NCI-H1694 (cell line): ENCODE data around the gene CDH24.

Experiments
- DNase-seq: peaks from one replicate; lab custom pipeline; 2025; lab: John Stamatoyannopoulos, UW

CDH24 gene

DNA sequence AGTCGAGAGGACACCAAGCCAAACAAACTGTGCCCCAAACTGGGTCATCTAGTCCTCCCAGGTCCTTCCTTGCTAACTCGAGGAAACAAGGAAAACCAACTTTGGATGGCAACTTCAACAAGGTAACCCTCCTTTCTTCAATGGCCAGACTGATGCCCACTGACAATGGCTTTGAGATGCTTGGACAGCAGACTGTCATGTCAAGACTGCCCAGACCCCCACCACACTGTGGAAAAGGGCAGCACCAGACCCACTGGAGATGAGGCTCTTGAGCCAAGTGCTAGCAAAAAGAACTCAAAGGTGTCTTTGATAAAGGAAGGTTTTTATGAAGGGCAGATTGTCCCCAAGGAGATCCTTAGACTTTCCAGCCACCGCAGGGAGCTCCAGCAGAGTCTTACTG, 9.0 kb upstream of the CDH24 start:
- DNase-seq, result no peak

DNA sequence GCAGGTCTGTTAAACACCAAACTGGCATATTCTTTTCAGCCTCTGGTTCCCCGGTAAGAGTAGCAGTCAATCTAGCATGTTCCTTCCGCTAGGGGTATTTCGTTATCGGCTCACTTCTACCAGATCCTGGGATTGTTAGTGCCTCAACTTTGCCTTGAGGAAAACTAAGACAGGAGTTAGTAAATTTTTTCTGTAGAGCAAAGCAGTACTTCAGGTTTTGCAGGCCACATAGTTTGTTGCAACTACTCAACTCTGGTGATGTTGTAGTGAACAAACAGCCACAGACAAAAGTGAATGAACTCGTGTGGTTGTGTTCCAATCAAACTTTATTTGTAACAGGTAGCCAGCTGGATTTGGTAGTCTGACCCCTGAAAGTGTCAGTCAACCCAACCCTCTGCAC, 6.3 kb upstream of the CDH24 start:
- DNase-seq, result no peak

DNA sequence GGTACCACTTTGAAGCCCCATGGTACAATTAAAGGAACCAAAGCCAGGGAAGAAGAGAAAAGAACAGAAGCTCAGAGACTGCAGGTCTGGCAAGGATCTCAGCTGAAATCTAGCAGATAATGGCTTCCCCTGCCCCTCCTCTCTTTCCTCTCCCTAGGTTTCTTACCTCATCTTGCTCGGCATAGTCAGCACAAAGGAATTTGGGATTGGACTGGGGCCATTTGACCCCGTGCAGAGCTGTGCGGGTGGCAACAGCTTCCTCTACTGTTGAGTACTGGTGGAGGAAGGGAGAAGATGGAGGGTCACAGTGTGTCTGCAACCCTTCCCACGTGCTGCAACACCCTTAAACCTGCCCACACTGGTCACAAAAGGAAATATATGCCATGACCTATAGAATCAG, 4.7 kb upstream of the CDH24 start:
- DNase-seq, result no peak

DNA sequence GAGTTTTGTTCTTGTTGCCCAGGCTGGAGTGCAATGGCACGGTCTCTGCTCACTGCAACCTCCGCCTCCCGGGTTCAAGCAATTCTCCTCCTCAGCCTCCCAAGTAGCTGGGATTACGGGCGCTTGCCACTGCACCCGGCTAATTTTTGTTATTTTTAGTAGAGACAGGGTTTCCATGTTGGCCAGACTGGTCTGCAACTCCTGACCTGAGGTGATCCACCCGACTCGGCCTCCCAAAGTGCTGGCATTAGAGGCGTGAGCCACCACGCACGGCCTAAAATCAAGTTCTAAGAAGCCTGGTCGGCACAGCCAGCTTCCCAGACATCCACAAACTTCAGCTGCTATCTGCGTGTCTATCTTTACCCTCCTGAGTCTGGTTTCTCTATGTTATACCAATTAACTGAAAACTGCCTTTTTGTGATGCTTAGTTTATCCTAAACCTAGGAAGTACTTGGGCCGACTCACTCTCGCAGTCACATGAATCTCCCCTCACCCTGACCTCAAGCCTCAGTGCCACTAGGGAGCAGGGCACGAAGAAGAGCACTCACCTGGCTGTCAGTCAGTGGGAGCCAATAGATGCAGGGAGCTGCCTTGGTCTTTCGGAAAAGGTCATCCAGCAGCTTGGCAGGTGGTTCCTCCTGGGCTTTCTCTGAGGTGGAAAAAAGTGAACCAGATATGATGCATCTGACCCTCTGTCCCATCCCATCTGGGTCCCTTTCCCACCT, 3.4 kb upstream of the CDH24 start:
- DNase-seq, result no peak

DNA sequence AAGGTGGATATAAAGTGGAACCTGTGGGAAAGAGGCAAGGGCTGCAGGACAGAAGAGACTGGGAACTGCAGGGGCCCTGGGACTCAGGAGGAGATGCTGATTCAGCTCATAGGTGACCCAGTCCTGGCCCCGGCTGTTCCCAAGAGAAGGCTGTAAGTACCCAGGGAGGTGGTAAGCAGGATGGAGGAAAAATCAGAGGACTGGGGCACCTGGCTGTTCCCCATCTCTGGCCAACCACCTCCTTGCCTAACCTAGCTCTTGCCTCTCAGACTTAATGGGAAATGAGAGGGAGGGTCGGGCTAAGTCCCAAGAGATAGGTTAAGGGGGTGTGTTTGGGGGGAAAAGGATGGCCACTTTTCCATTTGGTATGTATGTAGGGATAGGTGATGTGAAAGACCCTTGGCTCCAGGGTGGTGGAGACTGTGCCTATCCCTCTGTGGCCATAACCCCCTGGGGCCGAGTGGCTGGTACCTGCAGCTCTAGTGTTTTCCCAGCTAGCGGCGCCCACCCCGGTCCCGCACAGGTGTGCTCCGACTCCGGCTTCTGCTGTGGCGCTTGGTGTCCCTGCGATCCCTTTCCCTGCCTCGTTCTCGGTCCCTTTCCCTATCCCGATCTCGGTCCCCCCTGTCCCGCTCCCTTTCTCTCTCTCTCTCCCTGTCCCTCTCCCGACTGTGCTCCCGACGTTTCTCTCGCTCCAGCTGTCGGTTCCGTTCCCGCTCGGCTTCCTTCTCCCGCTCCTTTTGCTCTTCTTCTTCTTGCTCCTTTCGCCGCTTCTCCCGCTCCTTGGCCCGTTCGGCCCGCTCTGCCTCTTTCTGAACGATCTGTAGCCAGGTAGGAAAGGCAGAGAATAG, 1.6 kb upstream of the CDH24 start:
- no peak for DNase-seq

DNA sequence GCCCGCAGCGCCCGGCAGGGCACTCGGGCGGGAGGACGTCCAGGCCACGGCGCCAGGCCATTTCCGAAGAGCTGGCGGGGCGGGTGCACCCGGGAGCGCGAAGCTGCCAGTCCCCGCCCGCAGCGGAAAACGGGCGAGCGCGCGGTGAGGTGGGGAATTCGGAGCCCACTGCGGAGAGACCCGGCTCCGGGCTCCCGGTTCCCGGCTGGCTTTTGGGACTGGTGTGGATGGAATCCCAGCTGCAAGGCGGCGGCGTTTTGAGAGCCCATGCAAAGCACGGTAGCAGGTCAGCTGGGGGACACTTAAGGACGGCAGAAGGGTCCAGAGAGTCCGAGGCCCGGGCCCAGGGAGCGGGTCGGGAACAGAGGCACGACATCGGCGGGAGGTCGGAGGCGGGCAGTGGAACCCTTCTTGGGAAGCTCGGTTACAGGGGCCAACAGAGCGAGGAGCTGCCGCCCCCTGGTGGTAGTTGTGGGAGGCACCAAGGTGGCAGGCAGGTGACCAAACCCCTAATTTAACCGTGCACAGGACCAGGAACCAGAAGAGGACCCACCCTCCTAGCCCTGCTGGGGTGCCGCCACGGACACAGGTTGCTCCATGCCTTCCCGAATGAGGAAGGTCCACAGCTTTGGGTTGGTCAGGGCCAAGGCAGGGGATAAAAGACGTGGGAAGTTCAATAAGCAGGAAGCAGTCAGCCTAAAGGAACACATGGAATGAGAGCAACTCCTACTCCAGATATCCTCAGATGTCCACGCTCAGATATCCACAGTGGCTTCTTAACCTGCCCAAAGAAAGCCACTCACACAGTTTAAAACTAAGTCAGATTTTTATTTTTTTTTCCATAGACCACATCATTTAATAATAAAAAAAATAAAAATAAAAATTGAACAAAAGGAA, 685 bp upstream of the CDH24 start:
- no peak for DNase-seq

DNA sequence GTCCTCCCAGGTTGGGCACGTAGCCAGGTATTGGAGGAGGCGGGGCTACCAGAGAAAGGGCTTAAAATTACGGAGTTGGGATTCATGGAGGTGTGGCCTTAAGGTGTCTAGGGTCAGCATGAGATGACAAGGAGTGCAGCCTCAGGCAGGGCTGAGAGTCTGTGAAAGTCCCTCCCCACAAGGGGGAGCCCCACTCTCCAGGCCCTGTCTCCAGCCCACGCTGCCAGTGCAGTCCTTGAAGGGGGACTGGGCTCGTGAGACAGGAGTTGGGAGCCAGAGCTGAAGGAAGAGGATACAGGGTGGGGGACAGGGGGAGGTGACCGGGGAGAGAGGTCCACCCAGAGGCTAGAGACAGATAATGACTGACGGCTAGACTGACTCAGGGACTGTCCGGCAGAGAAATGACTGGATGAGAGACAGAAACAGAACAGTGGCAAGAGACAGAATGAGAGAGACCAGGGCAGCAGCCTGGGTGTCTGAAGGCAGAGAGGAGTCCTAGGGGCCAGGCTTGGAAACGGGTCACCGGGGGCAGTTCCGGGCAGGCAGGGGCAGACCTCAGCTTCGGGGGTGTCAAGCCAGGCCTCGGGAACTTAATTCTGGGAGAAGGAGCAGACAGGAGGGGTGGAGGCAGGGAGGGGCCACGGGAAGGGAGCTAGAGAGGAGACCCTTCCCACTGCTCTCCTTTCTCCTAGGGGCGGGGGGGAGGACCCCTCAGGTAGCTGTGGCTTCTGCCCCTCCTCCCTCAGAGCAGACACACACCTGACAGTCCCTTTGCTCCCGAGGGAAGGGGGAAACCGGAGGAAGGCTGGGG, 970 bp downstream of the CDH24 start:
- DNase-seq, result no peak

DNA sequence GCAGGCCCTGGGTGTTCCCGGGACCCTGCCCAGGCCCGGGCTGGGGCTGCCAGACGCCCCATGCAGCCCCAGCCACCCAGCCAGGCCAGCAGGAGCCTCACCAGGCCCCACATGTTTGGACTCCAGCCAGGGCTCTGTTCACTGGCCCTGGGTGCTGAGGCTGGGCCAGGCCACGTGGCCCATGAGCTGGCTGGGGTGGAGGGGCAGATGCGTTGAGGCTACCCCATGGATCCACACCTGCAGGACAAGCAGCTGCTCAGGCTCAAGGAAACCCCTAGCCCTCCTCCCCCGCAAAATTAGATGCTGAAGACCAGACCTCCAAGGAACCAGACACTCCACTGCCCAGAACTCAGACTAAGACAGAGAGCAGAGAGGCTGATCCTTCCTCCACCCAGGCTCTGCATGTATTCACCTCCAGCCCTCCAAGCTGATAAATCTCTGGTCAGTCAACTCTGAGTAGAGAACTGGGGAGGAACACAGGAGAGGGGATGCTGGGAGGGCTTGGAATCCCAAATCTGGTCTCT, 1.6 kb downstream of the CDH24 start:
- DNase-seq, result no peak

DNA sequence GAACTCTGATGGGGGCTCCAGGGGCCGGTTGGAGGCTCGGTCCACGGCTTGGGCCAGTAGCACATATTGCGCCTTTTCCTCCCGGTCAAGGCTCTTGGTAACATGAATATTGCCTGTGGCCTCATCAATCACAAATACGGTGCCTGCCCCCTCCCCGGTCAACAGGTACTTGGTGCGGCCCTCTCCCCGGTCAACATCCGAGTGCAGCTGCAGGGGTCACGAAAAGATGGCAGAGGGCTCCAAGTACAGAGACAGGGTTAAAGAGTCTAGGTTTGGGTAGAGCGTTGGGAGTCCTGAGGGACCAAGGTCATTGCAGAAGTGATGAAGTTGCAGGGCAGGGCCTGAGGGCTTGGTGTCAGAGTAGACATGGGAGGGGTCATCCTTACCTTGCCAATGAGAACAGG, 2.2 kb downstream of the CDH24 start:
- no peak for DNase-seq

DNA sequence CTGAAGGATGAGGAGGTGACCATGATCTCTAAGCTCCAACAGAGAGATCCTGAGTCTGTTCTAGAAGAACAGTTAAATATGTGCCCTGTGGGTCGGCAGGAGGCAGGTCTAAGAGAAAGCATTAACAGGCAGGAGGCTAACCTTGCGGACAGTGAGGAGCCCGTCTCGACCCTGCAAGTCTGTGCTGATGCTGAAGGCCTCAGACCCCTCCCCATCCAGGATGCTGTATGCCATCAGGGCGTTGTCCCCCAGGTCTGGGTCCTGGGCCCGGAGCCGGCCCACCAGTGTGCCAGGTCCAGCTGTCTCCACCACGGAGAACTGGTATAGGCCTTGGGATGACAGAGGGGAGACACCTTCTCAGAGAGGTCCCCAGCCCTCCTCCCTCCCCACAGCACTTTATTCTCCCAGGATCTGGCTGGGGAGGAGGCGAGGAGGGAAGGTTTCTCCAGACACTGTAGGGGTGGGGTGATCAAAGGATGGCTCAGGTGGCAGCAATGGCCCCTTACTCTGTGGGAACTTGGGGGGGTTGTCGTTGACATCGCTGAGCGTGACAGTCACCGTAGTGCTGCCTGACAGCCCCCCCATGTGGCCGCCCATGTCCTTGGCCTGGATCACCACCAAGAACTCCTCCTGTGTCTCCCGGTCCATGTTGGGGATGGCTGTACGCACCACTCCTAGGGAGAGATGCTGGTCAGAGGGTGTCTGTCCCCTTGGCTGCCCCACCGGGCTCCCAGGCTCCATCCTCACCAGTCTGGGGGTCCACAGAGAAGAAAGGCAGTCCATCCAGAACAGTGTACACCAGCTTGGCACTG, 3.1 kb downstream of the CDH24 start:
- DNase-seq, result no peak

DNA sequence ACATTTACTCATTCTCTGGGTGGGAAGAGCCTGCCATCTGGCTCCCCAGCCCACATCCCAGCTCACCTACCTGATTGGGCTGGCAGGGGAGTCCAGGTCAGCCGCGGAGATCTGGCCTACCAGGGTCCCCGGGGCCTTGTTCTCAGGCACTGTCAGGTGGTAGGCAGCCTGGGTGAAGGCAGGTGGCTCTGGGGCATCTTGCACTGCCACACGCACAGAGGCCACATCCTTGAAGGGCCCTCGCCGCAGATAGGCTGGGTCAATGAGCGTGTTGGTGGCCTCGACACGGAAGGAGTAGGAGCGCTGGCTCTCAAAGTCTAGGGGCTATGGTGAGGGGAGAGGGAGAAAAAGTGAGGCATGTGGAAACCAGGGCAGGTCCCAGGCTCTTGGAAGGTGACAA, 3.9 kb downstream of the CDH24 start:
- DNase-seq, result no peak

DNA sequence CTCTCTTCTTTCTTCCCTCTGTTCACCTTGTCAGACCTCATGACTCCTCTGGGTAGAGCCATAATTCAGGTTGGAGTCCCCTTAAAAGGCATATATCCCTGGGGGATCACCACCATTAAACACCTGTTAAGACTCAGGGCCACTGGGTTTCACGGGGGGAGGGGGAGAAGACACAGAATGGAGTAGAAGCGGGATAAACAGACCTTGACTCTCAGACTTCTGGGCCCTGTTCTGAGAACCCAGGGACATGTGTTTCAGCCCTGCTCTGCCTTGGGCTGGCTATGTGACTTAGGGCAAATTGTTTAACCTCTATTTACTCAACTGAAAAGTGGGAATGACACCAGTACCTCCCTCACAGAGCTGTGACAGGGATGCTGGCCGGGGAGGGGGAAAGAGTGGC, 4.6 kb downstream of the CDH24 start:
- DNase-seq, result no peak

DNA sequence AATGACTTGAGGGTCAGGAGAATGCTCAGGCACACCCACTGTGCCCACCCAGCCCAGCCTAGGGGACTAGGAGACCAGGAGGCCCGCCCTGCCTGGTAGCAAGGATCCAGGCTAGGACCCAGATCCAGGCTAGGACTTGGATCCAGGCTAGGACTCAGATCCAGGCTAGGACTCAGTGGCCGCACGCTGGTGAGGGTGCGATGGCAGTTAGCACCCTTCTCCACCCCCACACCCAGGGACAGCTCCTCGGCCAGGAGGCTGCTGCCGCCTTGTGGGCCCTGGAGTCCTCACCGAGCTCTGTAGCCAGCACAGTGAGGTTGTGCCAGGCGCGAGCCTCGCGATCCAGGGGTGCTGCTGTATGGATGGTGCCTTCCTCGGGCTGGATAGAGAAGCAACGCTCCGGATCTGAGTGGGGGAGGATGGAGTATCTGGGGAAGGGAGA, 5.1 kb downstream of the CDH24 start:
- DNase-seq, result no peak

DNA sequence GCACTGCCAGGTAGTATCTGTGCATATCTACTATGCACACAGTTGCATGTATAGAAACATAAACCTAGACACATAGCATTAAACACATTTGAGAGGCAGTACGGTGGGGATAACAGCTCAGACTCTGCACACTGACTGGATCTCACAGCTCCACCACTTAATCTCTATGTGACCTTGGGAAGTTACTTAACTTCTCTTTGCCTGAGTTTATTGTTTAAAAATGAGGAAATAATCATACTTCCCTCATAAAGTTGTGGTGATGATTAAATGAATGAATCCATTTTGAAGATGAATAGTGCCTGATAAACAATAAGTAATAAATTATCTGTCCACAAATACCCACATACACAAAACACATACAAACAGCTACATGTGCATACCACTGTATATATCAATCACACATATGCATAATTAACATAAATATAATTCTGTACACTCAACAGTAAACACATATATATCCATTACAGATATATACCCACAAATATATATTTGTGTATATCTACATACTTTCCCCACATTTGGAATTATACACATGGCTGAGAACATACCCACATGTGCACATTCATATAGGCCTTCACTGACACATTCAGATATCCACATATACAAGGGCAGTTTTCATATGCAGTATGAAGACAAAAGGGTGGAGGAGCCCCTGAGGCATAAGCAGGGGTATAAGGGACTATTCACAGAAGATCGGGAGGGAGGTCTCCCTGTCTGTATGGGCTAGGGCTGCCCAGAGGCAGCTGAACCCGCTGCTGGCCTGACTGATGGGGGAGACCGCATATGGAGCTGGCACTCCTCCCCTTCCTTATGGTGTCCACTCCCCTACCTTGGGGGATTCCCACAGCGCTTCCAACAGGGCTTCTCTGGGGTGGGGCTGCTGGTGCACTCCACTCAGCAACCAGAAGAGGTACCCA, 5.9 kb downstream of the CDH24 start:
- no peak for DNase-seq

DNA sequence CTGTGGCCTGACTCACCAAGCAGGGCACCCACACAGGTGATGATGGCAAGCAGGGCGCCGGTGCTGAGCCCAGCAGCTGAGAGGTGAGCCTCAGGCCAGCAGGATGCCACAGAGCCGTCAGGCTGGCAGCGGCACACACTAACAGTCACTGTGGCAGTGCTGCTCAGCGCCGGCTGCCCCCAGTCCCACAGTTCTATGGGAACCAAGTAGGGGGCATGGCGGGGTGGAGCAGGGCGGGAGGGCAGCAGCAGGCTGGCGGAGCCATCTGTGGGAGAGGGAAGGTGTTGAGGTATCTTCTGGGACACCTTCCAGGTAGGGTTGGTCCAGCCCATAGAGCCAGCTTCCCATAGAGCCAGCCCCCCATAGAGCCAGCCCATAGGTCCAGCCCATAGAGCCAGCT, 8.3 kb downstream of the CDH24 start:
- no peak for DNase-seq

DNA sequence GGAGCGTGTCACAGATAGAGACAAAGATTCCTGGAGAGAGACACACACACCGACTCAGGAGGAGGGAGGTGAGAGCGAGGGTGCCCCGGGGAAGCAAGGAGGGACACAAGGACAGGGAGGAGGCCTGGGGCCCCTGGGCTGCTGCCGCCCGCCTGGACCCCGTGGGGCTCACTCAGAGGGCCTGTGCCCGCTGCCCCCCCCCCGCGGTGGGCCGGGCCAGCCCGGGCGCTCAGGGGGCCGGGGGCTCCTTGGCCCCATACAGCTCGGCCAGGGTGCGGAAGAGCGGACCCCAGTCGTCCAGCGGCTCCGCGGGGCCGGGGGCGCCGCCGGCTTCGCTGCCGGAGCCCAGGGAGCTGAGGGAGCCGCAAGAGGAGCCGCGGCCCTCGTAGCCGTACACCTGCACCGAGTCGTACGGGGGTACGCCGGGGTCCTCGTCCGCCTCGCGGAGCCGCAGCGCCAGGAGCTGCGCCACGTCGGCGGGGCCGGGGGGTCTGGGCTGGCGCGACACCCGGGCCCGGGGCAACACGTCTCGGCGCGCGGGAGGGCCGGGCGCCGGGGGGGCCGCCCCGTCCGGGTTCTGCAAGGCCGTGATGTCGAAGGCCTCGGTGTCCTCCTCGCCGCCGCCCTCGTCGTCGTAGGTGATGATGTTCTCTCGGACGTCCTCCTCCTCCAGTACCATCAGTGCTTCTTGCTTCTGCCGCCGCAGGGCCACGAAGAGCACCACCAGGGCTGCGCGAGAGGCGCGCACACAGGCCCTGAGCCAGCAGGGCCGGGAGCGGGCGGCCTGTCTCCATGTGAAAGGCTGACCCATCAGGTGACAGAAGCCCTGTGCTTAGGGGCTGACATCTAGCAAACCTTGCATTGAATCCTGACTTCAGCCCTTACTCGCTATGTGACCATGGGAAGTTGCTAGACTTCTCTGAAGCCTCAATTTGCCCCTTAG, 9.3 kb downstream of the CDH24 start:
- no peak for DNase-seq

DNA sequence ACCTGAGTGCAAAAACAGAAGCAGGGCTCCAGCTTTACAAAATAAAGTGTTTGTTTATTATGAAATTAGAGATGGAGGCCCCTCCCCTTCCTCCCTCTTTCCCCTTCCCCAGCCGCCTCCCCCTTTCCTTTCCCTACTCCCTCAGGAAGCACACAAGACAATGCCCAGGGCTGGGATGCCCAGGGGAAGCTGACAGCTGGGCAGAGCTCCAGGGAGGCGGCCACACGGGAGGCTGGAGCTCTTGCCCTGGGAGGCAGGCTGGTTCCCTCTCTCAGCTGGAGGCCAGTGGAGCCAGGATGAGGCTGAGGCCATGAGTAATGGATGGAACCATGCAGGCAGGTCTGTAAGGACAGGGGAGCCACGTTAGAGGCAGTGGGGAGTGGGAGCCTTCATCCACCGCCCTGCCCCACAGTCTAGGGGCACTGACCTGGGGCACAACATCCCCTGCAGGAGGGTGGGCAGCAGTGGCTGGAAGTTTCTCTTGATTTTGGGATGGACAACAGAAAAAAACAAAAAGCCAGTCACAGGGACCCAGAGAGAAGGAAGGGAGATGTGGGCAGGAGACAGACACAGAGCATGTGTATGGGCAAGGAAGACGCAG, 10.2 kb downstream of the CDH24 start:
- no peak for DNase-seq
